Measurements from ENCODE around the gene PTPRN2.

Gene PTPRN2

GRCh38 chr7:158097453-158098124 is 490.0 kb downstream of the PTPRN2 start:
- TF ChIP-seq GATA3 (IDR thresholded peaks at IDR 0.05; ENCODE audit: low read depth, low read length) = no peak
- TF ChIP-seq GATA2 (IDR thresholded peaks at IDR 0.05; ENCODE audit: low read depth, low read length) = no peak

GRCh38 chr7:158097106-158097452 is 490.5 kb downstream of the PTPRN2 start:
- no peak for TF ChIP-seq GATA3 (IDR thresholded peaks at IDR 0.05; ENCODE audit: low read depth, low read length)
- TF ChIP-seq GATA2 (IDR thresholded peaks at IDR 0.05; ENCODE audit: low read depth, low read length) = no peak

GRCh38 chr7:158096582-158096981 is 491.0 kb downstream of the PTPRN2 start:
- no peak for TF ChIP-seq GATA2 (IDR thresholded peaks at IDR 0.05; ENCODE audit: low read depth, low read length)
- no peak for TF ChIP-seq GATA3 (IDR thresholded peaks at IDR 0.05; ENCODE audit: low read depth, low read length)

GRCh38 chr7:158094671-158095226 is 492.9 kb downstream of the PTPRN2 start:
- no peak for TF ChIP-seq GATA3 (IDR thresholded peaks at IDR 0.05; ENCODE audit: low read depth, low read length)
- no peak for TF ChIP-seq GATA2 (IDR thresholded peaks at IDR 0.05; ENCODE audit: low read depth, low read length)

GRCh38 chr7:158094046-158094445 is 493.6 kb downstream of the PTPRN2 start:
- TF ChIP-seq GATA3 (IDR thresholded peaks at IDR 0.05; ENCODE audit: low read depth, low read length) (no peak), GATA2 (IDR thresholded peaks at IDR 0.05; ENCODE audit: low read depth, low read length) (no peak)

GRCh38 chr7:158093156-158093796 is 494.3 kb downstream of the PTPRN2 start:
- TF ChIP-seq GATA2 (IDR thresholded peaks at IDR 0.05; ENCODE audit: low read depth, low read length) (no peak), GATA3 (IDR thresholded peaks at IDR 0.05; ENCODE audit: low read depth, low read length) (no peak)

- TF ChIP-seq GATA2 (IDR thresholded peaks at IDR 0.05; ENCODE audit: low read depth, low read length) = no peak
- no peak for TF ChIP-seq GATA3 (IDR thresholded peaks at IDR 0.05; ENCODE audit: low read depth, low read length)
These were observed 500.4 kb downstream of the PTPRN2 start for GRCh38 chr7:158087196-158087595.

GRCh38 chr7:158085741-158086695 is 501.6 kb downstream of the PTPRN2 start:
- TF ChIP-seq GATA3 (IDR thresholded peaks at IDR 0.05; ENCODE audit: low read depth, low read length) = peak; percentile 96
- peak; percentile 100 for TF ChIP-seq GATA2 (IDR thresholded peaks at IDR 0.05; ENCODE audit: low read depth, low read length)

GRCh38 chr7:158084555-158084954 is 503.1 kb downstream of the PTPRN2 start:
- TF ChIP-seq GATA2 (IDR thresholded peaks at IDR 0.05; ENCODE audit: low read depth, low read length) = no peak
- no peak for TF ChIP-seq GATA3 (IDR thresholded peaks at IDR 0.05; ENCODE audit: low read depth, low read length)

GRCh38 chr7:158083526-158084310 is 503.9 kb downstream of the PTPRN2 start:
- TF ChIP-seq GATA2 (IDR thresholded peaks at IDR 0.05; ENCODE audit: low read depth, low read length) (no peak), GATA3 (IDR thresholded peaks at IDR 0.05; ENCODE audit: low read depth, low read length) (no peak)

GRCh38 chr7:158082761-158083160 is 504.9 kb downstream of the PTPRN2 start:
- no peak for TF ChIP-seq GATA2 (IDR thresholded peaks at IDR 0.05; ENCODE audit: low read depth, low read length)
- TF ChIP-seq GATA3 (IDR thresholded peaks at IDR 0.05; ENCODE audit: low read depth, low read length) = no peak

- TF ChIP-seq GATA2 (IDR thresholded peaks at IDR 0.05; ENCODE audit: low read depth, low read length) (no peak), GATA3 (IDR thresholded peaks at IDR 0.05; ENCODE audit: low read depth, low read length) (no peak)
These were observed 506.7 kb downstream of the PTPRN2 start for GRCh38 chr7:158080899-158081445.

All from SH-SY5Y (cell line).